Muscle layer of duodenum (tissue), 2 donors: ENCODE results near the gene LAMC1.

Source experiments
- H3K27ac ChIP-seq: one replicate; pipeline ENCODE4 v1.7.0; 2013; ENCODE audit warnings: mild to moderate bottlenecking, low read length
- H3K27me3 ChIP-seq: one replicate; pipeline ENCODE4 v1.7.0; 2013; ENCODE audit warnings: low read depth, mild to moderate bottlenecking, control low read depth, low read length
- H3K36me3 ChIP-seq, 2 donors: one replicate each; pipeline ENCODE4 v1.7.0; 2013; ENCODE audit warnings: low read length in 2 of 2, control low read depth in 1 of 2, mild to moderate bottlenecking in 1 of 2; ENCODE audit not compliant: insufficient read depth in 2 of 2, control insufficient read depth in 1 of 2
- H3K4me1 ChIP-seq, 2 donors: one replicate each; pipeline ENCODE4 v1.7.0; 2013; ENCODE audit warnings: low read length in 2 of 2, mild to moderate bottlenecking in 2 of 2, control low read depth in 1 of 2, moderate library complexity in 1 of 2; ENCODE audit not compliant: insufficient read depth in 2 of 2, control insufficient read depth in 1 of 2
- H3K4me3 ChIP-seq, 2 donors: one replicate each; pipeline ENCODE4 v1.7.0; 2013; ENCODE audit warnings: low read length in 2 of 2, low read depth in 1 of 2, mild to moderate bottlenecking in 1 of 2
- H3K9me3 ChIP-seq, 2 donors: one replicate each; pipeline ENCODE4 v1.7.0; 2013; ENCODE audit warnings: low read length in 2 of 2, control low read depth in 1 of 2, mild to moderate bottlenecking in 1 of 2; ENCODE audit not compliant: control insufficient read depth in 1 of 2
- donor health status: healthy.

Gene LAMC1

DNA sequence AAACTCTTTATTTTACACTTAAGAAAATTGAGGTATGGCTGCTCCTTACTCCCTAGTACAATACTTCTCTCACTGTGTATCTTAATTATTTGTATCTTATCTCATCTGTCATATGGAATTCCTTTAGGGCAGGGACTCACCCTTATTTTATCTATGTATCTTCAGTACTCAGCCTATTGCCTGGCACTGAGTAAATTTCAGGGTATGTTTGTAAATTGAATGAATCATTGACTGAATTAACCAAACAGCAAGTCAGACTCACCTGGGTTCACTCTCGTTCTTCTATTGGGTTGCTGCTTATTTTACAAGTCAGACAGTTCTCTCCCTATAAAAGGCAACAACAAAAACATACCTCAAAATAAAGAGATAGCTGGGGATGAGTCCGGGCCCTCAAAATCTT lies 63.8 kb downstream of the LAMC1 start:
- no peaks in the 10 kb centered on the region for H3K9me3 ChIP-seq
- no peaks in the 10 kb centered on the region for H3K36me3 ChIP-seq
- H3K27me3 ChIP-seq: no peaks in the 10 kb centered on the region
- H3K27ac ChIP-seq: no peak overlapping the region
- peaks cover 18 to 39% of the 10 kb centered on the region in 2 donors for H3K4me1 ChIP-seq
- H3K4me3 ChIP-seq: no peak overlapping the region

- Histone ChIP-seq H3K27me3 (no peaks in the 10 kb centered on the region), H3K36me3 (no peaks in the 10 kb centered on the region), H3K4me1 (peaks cover 18 to 41% of the 10 kb centered on the region in 2 donors), H3K4me3 (no peak overlapping the region), H3K27ac (no peak overlapping the region), H3K9me3 (no peaks in the 10 kb centered on the region)
Observed at GRCh38 chr1:183089025-183089639, 65.9 kb downstream of the LAMC1 start.

- Histone ChIP-seq H3K27me3 (no peaks in the 10 kb centered on the region), H3K4me3 (no peak overlapping the region), H3K9me3 (no peaks in the 10 kb centered on the region), H3K27ac (peak overlapping the region; percentile 66), H3K36me3 (no peaks in the 10 kb centered on the region), H3K4me1 (peaks cover 18 to 43% of the 10 kb centered on the region in 2 donors)
Observed at GRCh38 chr1:183090391-183091006, 67.3 kb downstream of the LAMC1 start.

- Histone ChIP-seq H3K4me3 (no peak overlapping the region), H3K27me3 (no peaks in the 10 kb centered on the region), H3K27ac (peak overlapping the region; percentile 66), H3K36me3 (no peaks in the 10 kb centered on the region), H3K9me3 (no peaks in the 10 kb centered on the region), H3K4me1 (peaks cover 18 to 50% of the 10 kb centered on the region in 2 donors)
Observed at GRCh38 chr1:183091181-183091580, 68.0 kb downstream of the LAMC1 start.

DNA sequence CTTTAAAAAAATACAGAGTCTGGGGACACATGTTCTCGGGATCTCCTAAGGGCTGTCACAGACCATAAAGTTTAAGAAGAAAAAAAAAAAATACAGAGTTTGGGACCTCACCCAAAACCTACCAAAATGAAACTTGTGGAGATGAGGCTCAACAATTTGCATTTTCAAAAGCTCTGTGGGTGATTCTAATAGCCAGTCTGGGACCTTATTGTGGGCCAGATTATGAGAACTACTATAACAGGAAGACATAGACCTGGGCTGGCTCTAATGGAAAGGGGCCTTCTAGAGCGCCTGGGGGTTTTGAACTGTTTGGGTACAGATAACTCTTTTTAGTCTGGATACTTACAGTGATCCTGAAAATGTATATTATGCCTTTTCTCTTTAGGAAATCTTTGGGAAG lies 69.1 kb downstream of the LAMC1 start:
- Histone ChIP-seq H3K27me3 (no peaks in the 10 kb centered on the region), H3K27ac (peak overlapping the region; percentile 66), H3K4me1 (peaks cover 18 to 59% of the 10 kb centered on the region in 2 donors), H3K36me3 (no peaks in the 10 kb centered on the region), H3K4me3 (no peak overlapping the region), H3K9me3 (no peaks in the 10 kb centered on the region)

- H3K4me1 ChIP-seq: peaks cover 24 to 65% of the 10 kb centered on the region in 2 donors
- no peaks in the 10 kb centered on the region for H3K36me3 ChIP-seq
- no peaks in the 10 kb centered on the region for H3K9me3 ChIP-seq
- H3K27ac ChIP-seq: no peak overlapping the region
- no peak overlapping the region for H3K4me3 ChIP-seq
- no peaks in the 10 kb centered on the region for H3K27me3 ChIP-seq
Observed at GRCh38 chr1:183093066-183093668, 69.9 kb downstream of the LAMC1 start.

DNA sequence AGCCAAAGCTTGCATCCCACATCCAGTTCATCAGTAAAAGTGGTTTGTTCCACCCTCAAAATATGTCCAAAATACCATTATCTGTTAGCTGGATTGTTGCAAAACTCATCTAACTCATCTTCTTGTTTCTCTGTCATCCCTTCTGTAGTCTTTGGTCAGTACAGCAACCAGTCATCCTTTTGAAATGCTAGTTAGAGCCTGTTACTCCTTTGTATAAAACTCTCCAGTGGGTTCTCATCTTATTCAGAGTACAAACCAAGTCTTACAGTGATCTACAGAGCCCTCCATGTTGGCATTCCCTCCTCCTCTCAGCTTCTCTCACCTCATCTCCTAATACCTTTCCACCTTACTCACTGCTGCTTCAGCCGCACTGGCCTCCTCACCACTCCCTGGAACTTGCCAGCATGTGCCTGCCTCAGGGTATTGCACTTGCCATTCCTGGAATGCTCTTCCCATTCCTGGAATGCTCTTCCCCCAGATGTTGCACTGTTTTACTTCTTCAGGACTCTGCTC lies 70.6 kb downstream of the LAMC1 start:
- no peak overlapping the region for H3K27ac ChIP-seq
- H3K4me1 ChIP-seq: peaks cover 28 to 61% of the 10 kb centered on the region in 2 donors
- H3K36me3 ChIP-seq: no peaks in the 10 kb centered on the region
- no peak overlapping the region for H3K4me3 ChIP-seq
- no peaks in the 10 kb centered on the region for H3K9me3 ChIP-seq
- H3K27me3 ChIP-seq: no peaks in the 10 kb centered on the region

DNA sequence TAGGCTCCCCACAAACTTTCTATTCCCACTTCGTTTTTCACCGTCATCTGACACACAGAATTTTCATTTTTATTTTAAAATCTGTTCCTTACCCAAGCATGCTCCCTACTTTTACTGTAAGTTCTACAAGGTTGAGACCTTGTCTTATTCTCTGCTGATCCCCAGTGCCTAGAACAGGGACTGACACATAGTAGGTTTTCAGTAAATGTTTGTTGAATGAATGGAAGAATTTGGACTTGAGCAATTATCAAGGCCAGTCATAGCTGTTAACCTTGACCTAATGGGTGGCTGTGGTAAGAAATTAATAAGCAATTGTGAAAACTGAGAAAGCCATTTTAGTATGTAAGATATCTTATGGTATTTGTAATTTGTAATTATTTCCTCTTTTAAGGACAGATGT lies 71.1 kb downstream of the LAMC1 start:
- Histone ChIP-seq H3K36me3 (no peaks in the 10 kb centered on the region), H3K9me3 (no peaks in the 10 kb centered on the region), H3K4me3 (no peak overlapping the region), H3K27ac (no peak overlapping the region), H3K27me3 (no peaks in the 10 kb centered on the region), H3K4me1 (peaks cover 28 to 56% of the 10 kb centered on the region in 2 donors)

- Histone ChIP-seq H3K4me1 (peaks cover 17 to 57% of the 10 kb centered on the region in 2 donors), H3K27ac (peak overlapping the region; percentile 39), H3K4me3 (no peak overlapping the region), H3K36me3 (no peaks in the 10 kb centered on the region), H3K27me3 (no peaks in the 10 kb centered on the region), H3K9me3 (no peaks in the 10 kb centered on the region)
Observed at GRCh38 chr1:183096351-183096750, 73.1 kb downstream of the LAMC1 start.

DNA sequence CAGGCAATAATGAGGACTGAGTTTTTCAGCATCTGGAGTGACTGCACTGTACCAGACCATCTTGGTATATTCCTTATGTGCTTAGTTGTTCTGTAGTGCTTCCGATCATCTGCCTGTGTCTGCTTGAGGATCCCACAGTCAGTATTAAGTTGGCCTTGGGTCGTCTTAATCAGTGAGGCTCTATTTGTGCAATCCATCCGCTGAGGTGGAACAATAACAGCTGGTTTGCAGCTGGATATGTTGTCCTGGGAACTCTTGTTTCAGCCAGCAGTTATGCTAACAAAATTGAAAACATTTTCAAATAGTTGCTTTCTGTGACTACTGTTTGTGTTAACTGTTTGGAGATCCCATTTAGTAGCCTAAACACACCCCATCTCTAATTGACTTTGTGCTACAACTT lies 73.7 kb downstream of the LAMC1 start:
- Histone ChIP-seq H3K27me3 (no peaks in the 10 kb centered on the region), H3K4me3 (no peak overlapping the region), H3K9me3 (no peaks in the 10 kb centered on the region), H3K4me1 (peaks cover 17 to 58% of the 10 kb centered on the region in 2 donors), H3K36me3 (no peaks in the 10 kb centered on the region), H3K27ac (peak overlapping the region; percentile 39)

- Histone ChIP-seq H3K4me1 (peaks cover 17 to 60% of the 10 kb centered on the region in 2 donors), H3K36me3 (no peaks in the 10 kb centered on the region), H3K4me3 (peak overlapping the region in 1 of 2 donors; percentile 2), H3K27ac (peak overlapping the region; percentile 39), H3K27me3 (no peaks in the 10 kb centered on the region), H3K9me3 (no peaks in the 10 kb centered on the region)
Observed at GRCh38 chr1:183097438-183098051, 74.3 kb downstream of the LAMC1 start.
